ENCODE measurements around the gene SNX11.

The SNX11 gene

DNA sequence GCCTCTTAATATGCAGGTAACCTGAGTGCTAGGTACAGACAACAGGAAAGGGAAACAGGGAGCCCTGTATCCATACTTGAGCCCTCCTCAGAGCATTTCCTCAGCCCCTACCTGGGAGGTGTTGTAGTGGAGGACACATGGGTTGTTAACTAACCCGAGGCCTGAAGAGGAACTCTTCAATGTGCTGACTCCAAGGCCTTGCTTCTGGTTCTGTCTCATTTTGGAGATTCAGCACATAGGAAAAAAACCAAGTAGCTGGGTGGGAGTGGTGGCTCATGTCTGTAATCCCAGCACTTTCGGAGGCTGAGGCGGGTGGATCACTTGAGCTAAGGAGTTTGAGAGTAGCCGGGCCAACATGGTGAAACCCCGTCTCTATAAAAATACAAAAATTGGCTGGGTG is 24.8 kb downstream of the SNX11 start:
- peak; percentile 71 to 85 (median 78) for DNase-seq

DNA sequence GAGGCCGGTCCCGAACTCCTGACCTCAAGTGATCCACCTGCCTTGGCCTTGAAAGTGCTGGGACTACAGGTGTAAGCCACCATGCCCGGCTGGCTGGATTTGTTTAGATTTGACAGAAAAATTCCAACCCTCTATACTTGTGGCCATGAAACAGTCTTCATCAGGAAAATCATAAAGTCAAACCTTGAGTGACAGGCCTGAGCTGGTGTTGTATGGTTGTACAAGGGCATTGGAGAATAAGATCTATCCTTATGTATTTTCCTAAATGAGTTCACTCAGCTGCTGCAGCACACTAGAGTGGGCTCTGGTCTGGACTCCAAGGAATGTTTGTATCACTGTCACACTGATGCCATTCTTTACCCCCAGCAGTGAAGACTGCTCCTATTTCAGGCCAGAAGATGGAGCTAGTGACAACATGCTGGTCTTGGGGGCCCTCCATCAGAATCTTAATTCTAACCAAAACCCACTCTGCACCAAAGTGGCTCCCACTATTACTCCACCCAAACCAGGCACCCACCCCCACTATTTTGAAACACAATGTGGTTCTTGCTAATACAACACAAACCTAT is 27.4 kb downstream of the SNX11 start:
- no peak for DNase-seq

GRCh38 chr17:48137656-48138055 is 30.1 kb downstream of the SNX11 start:
- DNase-seq: no peak

DNA sequence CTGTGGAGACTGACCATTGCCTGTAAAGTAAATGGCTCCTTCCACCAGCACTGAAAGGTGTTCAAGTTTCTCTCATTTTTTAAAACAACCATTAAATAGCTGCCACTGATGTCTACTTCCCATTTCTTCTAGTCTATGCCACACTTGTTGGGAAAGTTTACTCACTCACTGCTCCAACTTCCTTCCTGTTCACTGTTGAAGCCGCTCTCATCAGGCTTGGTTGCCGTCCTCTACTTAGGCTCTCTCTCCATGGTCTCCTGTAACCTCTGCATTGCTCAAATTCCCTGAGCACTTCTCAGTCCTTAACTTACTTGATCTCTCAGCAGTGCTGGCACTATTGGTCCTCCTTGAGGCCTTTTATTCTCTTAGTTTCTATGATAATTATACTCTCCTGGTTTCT is 32.4 kb downstream of the SNX11 start:
- DNase-seq: peak; percentile 60 to 89 (median 80)

DNA sequence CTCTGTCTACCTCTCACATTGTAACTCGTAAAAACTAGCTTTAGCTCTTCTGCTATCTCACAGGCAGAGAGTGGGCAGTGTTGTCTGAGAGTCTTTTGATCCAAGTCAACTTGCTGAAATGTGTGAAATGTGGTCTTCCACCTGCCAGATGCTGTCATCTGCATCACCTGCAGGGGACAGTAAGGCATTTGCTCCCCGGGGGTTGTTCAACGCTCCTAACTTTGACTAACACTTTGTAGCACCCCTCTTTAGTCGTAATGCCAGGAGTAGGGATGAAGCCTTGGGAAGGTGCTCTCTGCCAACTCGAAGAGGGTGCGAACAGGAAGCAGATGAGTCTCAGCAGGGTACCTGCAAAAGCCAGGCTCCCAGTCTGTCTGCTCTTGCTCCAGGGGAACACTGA is 36.1 kb downstream of the SNX11 start:
- DNase-seq: no peak

GRCh38 chr17:48144231-48144630 is 36.7 kb downstream of the SNX11 start:
- no peak for DNase-seq

- DNase-seq: no peak
These were observed 37.6 kb downstream of the SNX11 start for GRCh38 chr17:48144976-48145798.

- DNase-seq: no peak
These were observed 40.6 kb downstream of the SNX11 start for GRCh38 chr17:48148029-48148770.

- no peak for DNase-seq
These were observed 41.6 kb downstream of the SNX11 start for GRCh38 chr17:48148854-48149786.

DNA sequence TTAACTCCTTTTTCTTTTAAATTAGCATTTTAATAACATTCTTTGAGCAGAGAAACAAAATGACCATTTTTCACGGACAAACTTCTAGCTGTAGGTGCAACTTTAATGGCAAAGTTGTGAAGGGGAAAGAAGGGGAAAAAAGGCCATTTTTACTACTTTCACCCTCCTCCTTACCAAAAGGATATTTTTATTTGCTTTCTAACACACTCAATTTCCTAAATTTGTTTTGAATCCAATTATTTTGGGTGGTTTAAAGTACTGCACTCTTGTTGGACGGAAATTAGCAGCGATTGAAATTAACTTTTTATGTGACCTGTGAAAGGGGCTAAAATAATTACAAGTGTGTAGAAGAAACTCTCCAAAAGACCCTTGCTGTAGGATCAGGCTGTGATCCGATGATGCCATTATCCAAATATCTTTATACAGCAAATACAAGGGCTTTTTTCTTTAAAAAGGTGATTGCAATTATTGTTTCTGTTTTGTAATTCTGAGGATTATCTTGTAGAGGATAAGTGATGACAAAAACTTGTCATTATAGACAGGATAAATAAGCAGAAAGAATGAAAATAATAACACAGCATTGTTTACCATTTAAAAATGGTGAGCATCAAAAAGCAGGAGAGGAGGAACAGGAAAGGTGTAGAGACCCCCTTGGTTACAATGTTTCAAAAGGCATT is 42.4 kb downstream of the SNX11 start:
- DNase-seq: no peak

DNA sequence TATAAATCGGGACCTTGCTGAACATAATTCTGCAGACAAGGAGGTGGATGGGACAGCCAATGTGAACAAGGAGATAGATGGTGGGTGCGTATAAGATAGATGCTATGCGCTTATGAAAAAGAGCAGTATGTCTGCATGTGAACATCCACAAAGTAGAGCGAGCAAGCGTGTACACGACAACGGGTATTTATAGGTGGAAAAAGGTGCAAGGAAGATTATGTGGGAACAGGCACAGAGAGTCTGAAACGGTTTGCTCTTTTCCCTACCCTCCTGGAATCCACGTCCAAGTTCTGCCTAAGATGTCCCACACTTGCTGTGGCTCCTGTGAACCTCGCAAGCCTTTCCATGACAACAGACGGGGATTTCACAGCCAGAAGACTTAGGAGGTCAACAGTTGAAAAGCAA is 43.0 kb downstream of the SNX11 start:
- DNase-seq: no peak

DNA sequence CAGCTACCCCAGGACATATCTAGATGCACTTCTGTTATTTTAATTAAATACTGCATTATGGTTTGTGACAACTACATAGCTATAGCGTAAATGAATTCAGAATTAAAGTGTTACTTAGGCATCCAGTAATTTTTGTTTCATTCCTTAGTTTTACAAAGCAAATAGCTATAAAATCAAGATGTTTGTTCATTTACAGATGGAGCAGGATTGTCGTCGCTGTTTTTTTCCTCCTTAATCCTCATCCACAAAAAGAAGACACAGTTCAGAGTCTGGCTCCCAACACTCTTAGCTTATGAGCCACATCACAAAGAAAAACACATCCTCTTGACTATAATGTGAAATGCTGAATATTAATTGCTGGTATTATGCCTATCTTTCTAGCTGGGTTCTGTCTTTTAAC is 43.7 kb downstream of the SNX11 start:
- no peak for DNase-seq

DNA sequence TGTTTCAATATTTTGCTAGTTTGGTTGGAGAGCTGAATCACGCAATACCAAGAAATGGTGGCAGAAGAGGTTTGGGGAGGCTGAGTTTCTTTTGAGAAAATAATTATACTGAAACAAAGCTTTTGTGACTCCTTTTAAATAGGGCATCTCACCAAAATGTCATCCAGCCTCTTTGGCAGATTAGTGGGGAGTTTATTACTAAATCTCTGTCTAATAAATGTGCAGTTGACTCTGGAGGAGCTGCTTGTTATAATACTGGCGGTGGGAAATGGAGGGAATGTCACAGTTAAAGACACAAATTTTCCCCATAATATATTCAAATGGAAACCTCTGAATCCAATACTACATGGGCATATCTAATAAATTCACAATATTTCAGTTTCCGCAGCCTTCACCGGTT is 44.7 kb downstream of the SNX11 start:
- DNase-seq: no peak

- DNase-seq: peak in 3 of 4 experiments; percentile 33 to 53 (median 36)
These were observed 46.3 kb downstream of the SNX11 start for GRCh38 chr17:48153691-48154358.

DNA sequence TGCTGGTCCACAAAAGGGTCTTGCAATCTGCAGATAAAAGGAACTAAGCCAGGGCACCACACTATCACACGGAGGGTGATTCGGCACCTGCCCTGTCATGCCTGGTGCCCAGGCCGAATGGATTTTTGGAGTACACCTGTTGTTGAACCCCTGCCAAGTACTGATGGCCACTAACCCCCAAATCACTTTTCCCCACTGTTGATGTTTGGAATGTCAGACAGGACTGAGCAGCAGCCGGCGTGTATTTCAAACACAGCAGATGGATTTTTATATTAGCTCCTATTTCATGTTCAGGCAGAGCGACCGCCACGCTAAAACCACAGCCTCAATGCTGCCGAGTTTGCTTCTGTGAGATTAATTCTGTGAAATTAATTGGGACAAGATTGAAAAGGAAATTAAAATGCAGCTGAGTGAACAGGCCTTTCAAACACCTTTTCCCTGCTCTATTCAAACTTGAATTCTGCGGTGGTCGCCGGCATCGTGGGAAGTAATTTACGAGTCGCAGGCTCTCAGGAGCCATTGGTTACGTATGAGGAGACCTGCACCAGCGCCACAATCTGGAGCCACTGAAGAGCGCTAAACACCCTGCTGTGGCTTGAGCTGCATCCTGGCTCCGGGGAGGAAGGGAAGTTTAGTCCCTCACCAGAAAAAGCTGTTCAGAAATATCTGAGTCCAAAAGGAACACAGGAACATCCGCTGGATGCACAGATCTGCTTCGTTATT is 48.5 kb downstream of the SNX11 start:
- peak in 1 of 4 experiments; percentile 6 for DNase-seq

- DNase-seq: no peak
These were observed 51.7 kb downstream of the SNX11 start for GRCh38 chr17:48159232-48159631.

- no peak for DNase-seq
These were observed 52.9 kb downstream of the SNX11 start for GRCh38 chr17:48160177-48161081.

DNA sequence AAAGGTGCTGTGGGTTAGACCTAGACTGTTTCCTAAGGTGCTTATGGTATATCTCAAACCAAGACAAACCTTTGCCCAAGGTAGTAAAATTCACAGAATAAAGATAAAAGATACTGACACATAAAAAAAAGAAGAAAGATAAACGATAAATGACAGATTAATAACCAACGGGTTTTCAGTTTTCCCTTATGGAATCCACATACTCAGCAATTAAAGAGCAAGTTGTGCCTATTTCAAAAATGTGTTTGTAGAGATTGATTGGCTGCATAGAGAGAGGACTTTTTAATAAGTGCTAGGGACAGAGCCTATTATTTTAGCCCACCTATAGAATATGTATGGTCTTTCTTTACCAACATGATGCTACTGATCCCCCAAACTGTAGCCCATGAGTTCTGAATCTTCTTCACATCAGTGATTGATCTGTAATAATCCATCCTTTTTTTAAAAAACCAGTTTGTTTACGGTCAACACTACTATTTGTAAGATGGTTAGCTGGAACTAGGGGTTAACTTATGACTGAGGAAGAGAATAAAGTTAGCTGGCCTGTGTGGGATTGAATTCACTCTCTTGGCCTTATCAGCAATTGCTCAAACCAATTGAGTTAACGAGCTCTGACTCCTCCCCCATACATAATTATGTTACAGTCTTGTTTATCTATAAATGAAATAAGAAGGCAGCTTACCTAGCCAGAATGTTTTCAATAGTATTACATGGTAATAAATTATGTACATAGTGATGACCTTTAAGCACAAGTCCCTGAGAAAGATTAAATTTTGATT is 53.8 kb downstream of the SNX11 start:
- DNase-seq: no peak
